RWPE1 (cell line): ENCODE data around the gene TKT.

Source experiments
- CTCF ChIA-PET: fragments of 350-600 bp; sonication (Branson Sonifier 250); formaldehyde crosslinking; extraction: SDS; loops from one replicate; lab custom pipeline; 2021; lab: Yijun Ruan, JAX
- POLR2A ChIA-PET: fragments of 400-600 bp; formaldehyde crosslinking; extraction: SDS; loops from one replicate; lab custom pipeline; 2020; ENCODE audit warnings: antibody characterized with exemption; ENCODE audit not compliant: low non-redundant PET; lab: Yijun Ruan, JAX
- DNase-seq: peaks from one replicate; pipeline ENCODE4 v3.0.0; 2012; ENCODE audit warnings: low spot score
- H3K27ac ChIP-seq: fragments of 450-650 bp; 2 replicates; pipeline ENCODE4 v1.5.1; 2017
- TF ChIP-seq, protein P1 (sequence below): fragments of 450-650 bp; conservative IDR thresholded peaks from 2 replicates; pipeline ENCODE4 v1.5.1; 2017; ENCODE audit warnings: low read depth, mild to moderate bottlenecking

TKT gene

DNA sequence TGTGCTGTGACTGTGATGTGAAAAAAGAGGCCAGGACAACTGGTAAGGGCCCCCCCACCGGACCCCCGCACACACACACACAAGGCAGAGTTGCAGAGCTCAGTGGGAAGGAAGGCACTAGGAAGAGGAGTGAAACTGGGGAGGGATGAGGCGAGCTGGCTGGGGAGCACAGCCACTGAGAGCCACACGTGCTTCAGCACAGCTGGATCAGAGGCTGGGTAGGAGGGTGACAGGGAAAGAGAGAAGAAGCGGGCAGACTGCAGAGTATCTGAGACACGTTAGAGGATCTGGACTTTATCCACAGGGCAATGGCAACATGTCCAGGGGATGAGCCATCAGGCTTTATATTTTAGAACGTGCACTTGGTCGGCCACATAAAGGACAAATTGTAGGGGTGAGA is 38.0 kb upstream of the TKT start:
- H3K27ac ChIP-seq: no peak overlapping the region; the same call in 1 of the 2 replicates
- ChIA-PET CTCF (interaction anchor here (0.9 kb wide), 1 partner anchor 192 kb away, joined by 4 read pairs; no protein-coding TSS in a partner anchor), POLR2A (no interaction called here)
- DNase-seq: no peak
- TF ChIP-seq, protein P1, sequence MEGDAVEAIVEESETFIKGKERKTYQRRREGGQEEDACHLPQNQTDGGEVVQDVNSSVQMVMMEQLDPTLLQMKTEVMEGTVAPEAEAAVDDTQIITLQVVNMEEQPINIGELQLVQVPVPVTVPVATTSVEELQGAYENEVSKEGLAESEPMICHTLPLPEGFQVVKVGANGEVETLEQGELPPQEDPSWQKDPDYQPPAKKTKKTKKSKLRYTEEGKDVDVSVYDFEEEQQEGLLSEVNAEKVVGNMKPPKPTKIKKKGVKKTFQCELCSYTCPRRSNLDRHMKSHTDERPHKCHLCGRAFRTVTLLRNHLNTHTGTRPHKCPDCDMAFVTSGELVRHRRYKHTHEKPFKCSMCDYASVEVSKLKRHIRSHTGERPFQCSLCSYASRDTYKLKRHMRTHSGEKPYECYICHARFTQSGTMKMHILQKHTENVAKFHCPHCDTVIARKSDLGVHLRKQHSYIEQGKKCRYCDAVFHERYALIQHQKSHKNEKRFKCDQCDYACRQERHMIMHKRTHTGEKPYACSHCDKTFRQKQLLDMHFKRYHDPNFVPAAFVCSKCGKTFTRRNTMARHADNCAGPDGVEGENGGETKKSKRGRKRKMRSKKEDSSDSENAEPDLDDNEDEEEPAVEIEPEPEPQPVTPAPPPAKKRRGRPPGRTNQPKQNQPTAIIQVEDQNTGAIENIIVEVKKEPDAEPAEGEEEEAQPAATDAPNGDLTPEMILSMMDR: no peak

DNA sequence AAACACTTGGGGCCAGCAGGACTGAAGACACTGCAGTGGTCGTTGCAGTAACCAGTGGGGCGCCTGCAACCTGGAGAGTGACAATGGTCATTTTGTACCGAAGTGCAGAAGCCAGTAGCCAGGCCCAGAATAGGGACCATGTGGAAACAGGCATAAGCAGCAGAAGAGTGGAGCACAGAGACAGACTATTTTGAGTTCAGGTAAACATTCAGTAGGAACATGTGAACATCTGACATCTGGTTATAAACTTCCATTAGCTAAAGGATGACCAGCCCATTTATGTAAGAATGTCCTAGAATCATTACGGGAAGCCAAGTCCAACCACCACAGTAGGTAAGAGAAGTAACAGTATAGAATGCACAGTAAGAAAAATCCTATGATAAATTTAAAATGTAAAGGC is 32.4 kb upstream of the TKT start:
- no peak for DNase-seq
- TF ChIP-seq, protein P1: no peak
- ChIA-PET CTCF (no interaction called here), POLR2A (no interaction called here)
- no peak overlapping the region for H3K27ac ChIP-seq

DNA sequence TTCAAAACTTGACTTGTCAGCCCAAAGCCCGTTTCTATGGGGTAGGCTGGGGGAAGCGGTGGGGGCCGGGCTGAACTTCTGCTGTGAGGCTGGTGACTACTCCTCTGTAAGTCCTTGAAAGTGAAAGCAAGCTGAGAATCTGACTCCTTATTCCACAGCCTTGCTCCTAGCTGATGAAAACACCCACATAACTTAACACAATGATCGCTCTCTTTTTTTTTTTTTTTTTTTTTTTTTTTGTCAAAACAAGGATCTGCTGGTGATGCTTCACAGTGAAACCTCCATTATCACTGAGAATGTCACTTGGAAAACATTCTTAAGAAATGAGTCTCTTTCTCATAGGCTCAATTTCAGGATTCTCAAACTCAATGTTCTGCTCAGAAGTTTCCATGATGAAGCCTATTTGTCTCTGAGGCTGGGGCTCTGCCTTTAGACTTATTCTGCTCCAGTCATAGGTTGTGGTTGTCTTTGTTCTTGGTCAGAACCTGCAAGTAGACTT is 31.4 kb upstream of the TKT start:
- TF ChIP-seq, protein P1: no peak
- POLR2A ChIA-PET: no interaction called here
- DNase-seq: no peak
- CTCF ChIA-PET: interaction anchor here (0.7 kb wide), 1 partner anchor 76 kb away, joined by 4 read pairs; no protein-coding TSS in a partner anchor
- H3K27ac ChIP-seq: peak overlapping the region; percentile 24; the same call in 1 of the 2 replicates

DNA sequence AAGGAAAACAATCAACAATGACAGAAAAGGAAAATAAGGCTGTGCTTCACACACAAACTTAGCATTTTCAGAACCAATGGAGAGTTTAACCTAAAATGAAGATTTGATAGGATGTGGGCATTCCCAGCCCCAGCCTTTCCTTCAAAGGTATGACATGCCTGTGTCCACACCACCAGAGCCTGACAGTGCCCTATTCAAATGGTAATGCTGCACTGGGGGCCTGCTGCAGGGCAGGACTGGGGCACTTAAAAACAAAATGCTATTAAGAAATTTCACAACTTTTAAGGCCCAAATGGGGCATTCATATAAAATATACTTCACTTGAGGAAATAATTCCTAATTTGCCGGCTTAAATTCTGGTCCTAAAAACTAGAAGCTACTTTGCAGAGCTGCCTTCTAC is 30.9 kb upstream of the TKT start:
- peak overlapping the region; percentile 24; the same call in 1 of the 2 replicates for H3K27ac ChIP-seq
- no peak for DNase-seq
- TF ChIP-seq, protein P1: no peak
- CTCF ChIA-PET: interaction anchor here (0.7 kb wide), 1 partner anchor 77 kb away, joined by 4 read pairs; no protein-coding TSS in a partner anchor
- POLR2A ChIA-PET: no interaction called here

DNA sequence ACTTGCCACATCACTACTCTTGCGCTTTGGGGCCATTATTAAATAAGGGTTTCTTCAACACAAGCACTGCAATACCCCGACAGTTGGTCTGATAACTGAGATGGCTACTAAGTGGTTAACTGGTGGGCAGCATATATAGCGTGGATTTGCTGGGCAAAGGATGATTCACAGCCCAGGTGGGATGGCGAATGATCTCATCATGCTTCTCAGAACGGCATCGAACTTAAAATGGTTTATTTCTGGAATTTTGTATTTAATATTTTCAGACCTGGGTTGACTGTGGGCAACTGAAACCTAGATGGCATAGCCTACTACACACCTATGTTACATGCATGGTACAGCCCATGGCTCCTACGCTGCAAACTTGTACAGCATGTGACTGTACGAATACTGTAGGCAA is 26.8 kb upstream of the TKT start:
- CTCF ChIA-PET: no interaction called here
- TF ChIP-seq, protein P1: no peak
- POLR2A ChIA-PET: no interaction called here

DNA sequence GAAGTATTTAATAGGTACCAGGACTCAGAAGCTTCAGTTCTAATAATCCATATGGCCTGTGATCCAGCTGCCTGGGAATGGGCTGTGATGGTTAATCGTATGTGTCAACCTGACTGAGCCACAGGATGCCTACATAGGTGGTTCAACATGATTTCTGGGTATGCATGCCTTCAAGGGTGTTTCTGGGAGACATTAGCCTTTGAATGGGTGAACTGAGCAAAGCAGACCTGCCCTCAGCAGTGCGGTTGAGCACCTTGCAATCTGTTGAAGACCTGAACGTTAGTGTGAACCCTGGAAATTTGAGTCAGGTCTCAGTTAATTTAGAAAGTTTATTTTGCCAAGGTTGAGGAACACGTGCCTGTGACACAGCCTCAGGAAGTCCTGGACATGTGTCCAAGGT is 22.8 kb upstream of the TKT start:
- POLR2A ChIA-PET: no interaction called here
- no peak for DNase-seq
- CTCF ChIA-PET: no interaction called here
- no peak overlapping the region for H3K27ac ChIP-seq
- TF ChIP-seq, protein P1: no peak

More for the DNA sequence above, 26.8 kb upstream of the TKT start:
- no peak overlapping the region for H3K27ac ChIP-seq
- DNase-seq: no peak
